ENCODE results near the gene RASSF4. TPM values are rescaled to one million over a fixed set of nuclear protein-coding genes. Genes with fewer than 3 reads are reported as not detected.

Gene RASSF4
- total RNA-seq, 1 donor from 2014 or later, result 2.0 TPM

DNA sequence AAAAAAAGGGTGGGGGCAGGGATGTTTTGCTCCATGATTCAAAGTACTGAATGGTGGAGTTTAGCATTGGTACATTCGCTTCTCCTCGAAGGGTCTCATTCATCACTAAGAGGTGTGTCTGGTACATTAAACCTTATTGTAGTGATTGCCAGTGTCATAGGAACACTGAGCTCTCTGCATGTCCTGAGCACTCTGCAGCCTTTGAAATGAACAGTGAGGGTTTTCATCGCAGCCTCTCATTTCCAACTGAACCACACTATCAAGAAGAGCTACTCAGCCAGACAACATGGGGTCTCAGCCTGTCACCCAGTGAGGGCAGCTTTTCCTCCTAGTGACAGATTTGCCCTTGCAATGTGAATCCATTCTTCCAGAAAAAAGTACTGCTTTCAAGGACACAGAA, 26.6 kb downstream of the RASSF4 start:
- Mint-ChIP-seq H3K27me3 (peaks cover 2% of the 10 kb centered on the region), H3K27ac (no peak overlapping the region), H3K36me3 (ENCODE audit: low read depth) (no peaks in the 10 kb centered on the region), H3K4me3 (no peak overlapping the region), H3K9me3 (no peaks in the 10 kb centered on the region), H3K4me1 (no peaks in the 10 kb centered on the region)
- TF ChIP-seq, protein P1, sequence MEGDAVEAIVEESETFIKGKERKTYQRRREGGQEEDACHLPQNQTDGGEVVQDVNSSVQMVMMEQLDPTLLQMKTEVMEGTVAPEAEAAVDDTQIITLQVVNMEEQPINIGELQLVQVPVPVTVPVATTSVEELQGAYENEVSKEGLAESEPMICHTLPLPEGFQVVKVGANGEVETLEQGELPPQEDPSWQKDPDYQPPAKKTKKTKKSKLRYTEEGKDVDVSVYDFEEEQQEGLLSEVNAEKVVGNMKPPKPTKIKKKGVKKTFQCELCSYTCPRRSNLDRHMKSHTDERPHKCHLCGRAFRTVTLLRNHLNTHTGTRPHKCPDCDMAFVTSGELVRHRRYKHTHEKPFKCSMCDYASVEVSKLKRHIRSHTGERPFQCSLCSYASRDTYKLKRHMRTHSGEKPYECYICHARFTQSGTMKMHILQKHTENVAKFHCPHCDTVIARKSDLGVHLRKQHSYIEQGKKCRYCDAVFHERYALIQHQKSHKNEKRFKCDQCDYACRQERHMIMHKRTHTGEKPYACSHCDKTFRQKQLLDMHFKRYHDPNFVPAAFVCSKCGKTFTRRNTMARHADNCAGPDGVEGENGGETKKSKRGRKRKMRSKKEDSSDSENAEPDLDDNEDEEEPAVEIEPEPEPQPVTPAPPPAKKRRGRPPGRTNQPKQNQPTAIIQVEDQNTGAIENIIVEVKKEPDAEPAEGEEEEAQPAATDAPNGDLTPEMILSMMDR (IDR thresholded peaks at IDR 0.05), result no peak
- CTCF ChIA-PET, result no interaction called here
- POLR2A ChIA-PET, result no interaction called here
- DNase-seq (no peak), ATAC-seq (ENCODE audit: low read depth) (no peak)
- intact Hi-C loops (cut with micrococcal nuclease), result no loop called here

DNA sequence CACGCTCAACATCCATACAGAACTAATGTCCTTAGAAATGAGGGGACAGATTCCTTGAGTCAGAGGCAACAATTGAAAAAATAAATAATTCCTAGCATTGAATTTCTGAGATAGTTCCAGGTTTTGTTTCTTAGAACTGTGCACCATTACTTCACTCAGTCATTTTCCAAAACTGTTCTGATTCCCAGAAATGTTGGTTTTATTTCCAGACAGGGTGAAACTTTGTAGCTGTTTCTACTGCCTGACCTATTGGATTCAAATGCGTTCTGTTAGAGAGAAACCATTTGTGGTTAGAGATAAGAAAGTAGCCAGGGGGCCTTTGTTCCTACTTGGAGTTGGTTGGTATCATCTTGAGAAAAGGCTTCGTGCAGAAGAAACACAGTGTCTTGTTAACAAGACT, 27.1 kb downstream of the RASSF4 start:
- CTCF ChIA-PET, result no interaction called here
- intact Hi-C loops (cut with micrococcal nuclease), result no loop called here

DNA sequence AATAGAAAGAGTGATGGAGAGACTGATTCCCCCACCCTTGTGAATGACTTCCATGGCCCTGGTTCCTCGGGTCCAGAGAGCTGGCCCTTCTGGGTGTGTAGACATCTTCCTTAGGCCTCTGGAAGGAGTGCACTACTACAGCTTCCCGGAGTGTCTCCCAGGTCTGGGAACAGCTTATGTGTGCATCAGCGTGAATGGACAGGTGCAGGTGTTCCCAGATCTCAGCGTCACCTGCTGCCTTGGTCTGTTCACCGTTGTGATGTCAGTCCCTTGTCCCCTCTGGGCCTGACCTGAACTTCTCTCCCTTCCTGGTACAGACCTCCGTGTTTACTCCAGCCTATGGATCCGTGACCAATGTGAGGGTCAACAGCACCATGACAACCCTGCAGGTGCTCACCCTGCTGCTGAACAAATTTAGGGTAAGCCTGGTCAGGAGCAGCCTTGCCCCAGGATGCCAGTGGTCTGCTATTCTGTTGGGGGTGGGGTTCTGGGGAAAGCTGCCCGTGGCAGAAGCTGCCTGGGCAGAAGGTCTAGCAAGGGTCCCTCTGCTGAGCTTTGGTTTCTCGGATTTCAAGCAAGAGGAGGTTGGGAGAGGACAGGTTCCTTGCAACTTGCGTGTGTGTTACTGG, 29.5 kb downstream of the RASSF4 start:
- ChIA-PET CTCF (no interaction called here), POLR2A (no interaction called here)
- TF ChIP-seq, protein P1 (IDR thresholded peaks at IDR 0.05), result no peak
- Mint-ChIP-seq H3K4me1 (no peaks in the 10 kb centered on the region), H3K9me3 (no peaks in the 10 kb centered on the region), H3K4me3 (no peak overlapping the region), H3K27me3 (peaks cover 2% of the 10 kb centered on the region), H3K27ac (no peak overlapping the region), H3K36me3 (ENCODE audit: low read depth) (no peaks in the 10 kb centered on the region)
- intact Hi-C loops (cut with micrococcal nuclease), result no loop called here
- no peak for ATAC-seq (ENCODE audit: low read depth)
- no peak for DNase-seq

More for the DNA sequence above, 27.1 kb downstream of the RASSF4 start:
- Mint-ChIP-seq H3K9me3 (no peaks in the 10 kb centered on the region), H3K4me1 (no peaks in the 10 kb centered on the region), H3K4me3 (no peak overlapping the region), H3K36me3 (ENCODE audit: low read depth) (no peaks in the 10 kb centered on the region), H3K27me3 (peaks cover 2% of the 10 kb centered on the region), H3K27ac (no peak overlapping the region)
- ATAC-seq (ENCODE audit: low read depth) (no peak), DNase-seq (no peak)
- POLR2A ChIA-PET, result no interaction called here
- TF ChIP-seq, protein P1 (IDR thresholded peaks at IDR 0.05), result no peak

DNA sequence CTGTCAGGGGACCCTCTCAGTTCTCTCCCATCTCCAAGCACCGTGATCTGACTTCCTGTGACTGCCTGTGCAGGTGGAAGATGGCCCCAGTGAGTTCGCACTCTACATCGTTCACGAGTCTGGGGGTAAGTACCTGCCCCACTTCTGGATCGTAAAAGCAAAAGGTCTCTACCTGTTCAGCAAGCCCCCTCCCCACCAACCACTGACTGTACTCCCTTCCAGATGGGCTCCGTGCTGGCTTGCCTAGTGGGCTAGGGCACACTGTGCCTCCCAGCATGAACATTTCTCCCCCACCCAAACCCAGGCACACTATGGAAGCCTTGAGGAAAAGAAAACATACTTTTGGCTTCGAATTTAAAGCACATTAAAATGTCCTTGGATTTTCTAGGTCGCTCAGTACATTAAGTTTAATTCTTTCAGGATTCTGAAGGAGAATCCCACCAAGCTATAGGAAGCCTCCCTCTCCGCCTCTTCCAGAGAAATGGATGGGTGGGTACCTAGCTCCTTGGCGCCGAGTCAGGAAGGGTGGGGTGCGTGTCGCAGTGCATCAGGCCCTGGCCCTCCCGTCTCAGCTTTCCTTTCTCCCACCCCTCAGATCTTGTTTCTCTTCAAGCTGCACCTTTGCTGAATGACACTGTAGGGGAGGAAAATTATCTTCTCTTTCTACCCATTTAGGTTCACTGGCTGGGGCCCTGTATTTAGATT, 30.1 kb downstream of the RASSF4 start:
- no peaks in the 10 kb centered on the region for H3K4me1 Mint-ChIP-seq
- POLR2A ChIA-PET, result no interaction called here

DNA sequence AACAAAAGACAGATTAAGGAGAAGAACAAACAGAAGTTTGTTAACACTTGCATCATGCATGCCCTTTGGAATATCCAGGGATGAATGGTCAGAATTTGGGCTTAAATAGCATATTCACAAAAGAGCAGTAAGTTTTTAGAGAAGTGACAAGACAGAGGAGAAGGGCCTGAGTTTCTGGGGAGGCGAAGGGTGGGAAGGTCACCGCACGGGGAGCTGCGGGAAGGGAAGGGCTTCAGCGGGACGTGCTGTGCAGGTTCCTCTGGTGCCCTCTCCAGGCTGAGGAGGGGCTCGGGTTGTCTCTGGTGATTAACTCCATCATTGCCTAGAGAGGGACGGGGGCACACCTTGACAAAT, 30.7 kb downstream of the RASSF4 start:
- ATAC-seq (ENCODE audit: low read depth) (no peak), DNase-seq (no peak)
- Mint-ChIP-seq H3K36me3 (ENCODE audit: low read depth) (no peaks in the 10 kb centered on the region), H3K27ac (no peak overlapping the region), H3K27me3 (peaks cover 2% of the 10 kb centered on the region), H3K4me3 (no peak overlapping the region), H3K4me1 (no peaks in the 10 kb centered on the region), H3K9me3 (no peaks in the 10 kb centered on the region)
- ChIA-PET POLR2A (no interaction called here), CTCF (no interaction called here)
- TF ChIP-seq, protein P1 (IDR thresholded peaks at IDR 0.05), result no peak
- intact Hi-C loops (cut with micrococcal nuclease), result no loop called here

More for the DNA sequence above, 30.1 kb downstream of the RASSF4 start:
- H3K27ac Mint-ChIP-seq, result no peak overlapping the region
- CTCF ChIA-PET, result no interaction called here
- DNase-seq (no peak), ATAC-seq (ENCODE audit: low read depth) (no peak)
- peaks cover 2% of the 10 kb centered on the region for H3K27me3 Mint-ChIP-seq
- intact Hi-C loops (cut with micrococcal nuclease), result no loop called here
- no peaks in the 10 kb centered on the region for H3K36me3 Mint-ChIP-seq (ENCODE audit: low read depth)
- TF ChIP-seq, protein P1 (IDR thresholded peaks at IDR 0.05), result no peak
- no peaks in the 10 kb centered on the region for H3K9me3 Mint-ChIP-seq
- no peak overlapping the region for H3K4me3 Mint-ChIP-seq

Data from activated B cell treated with CpG ODN at 0.5 μM for 24 hours (primary cell).